ENCODE measurements around the gene GALNS. TPM values are rescaled to one million over a fixed set of nuclear protein-coding genes. Genes with fewer than 3 reads are reported as not detected.

Gene GALNS
- total and polyA plus RNA-seq, 2 donors (not counting 1 experiment from before 2014, with no cell fraction given), result 45.5 to 68.4 TPM

- ChIA-PET CTCF (interaction anchor here (0.6 to 9.9 kb wide), 7 partner anchors 10 to 436 kb away, joined by 3 to 138 read pairs (median 14); partner anchors contain the start of gene TRAPPC2L), POLR2A (interaction anchor here (1.7 to 2.1 kb wide), 2 partner anchors 9 to 30 kb away, joined by 7 read pairs; no protein-coding TSS in a partner anchor)
- peaks cover 57% of the 10 kb centered on the region for H3K4me1 Mint-ChIP-seq
- no peak overlapping the region for H3K4me3 Mint-ChIP-seq
- peak overlapping the region; percentile 84 for H3K27ac Mint-ChIP-seq
- Histone ChIP-seq H3K9ac (ENCODE audit: low read length) (no peak overlapping the region), H3K4me1 (ENCODE audit: control insufficient read depth in 2 of 2, insufficient read depth in 2 of 2, low read length in 2 of 2) (peaks cover 50 to 64% of the 10 kb centered on the region in 2 donors), H3K27me3 (replicated peaks in 1 of 4; ENCODE audit: control extremely low read depth in 1 of 4, control insufficient read depth in 3 of 4, insufficient read depth in 4 of 4, low read length in 3 of 4) (no peaks in the 10 kb centered on the region), H3K4me2 (replicated peaks; ENCODE audit: low read depth, low read length, poor library complexity, severe bottlenecking) (peak overlapping the region; percentile 95), H4K20me1 (ENCODE audit: control insufficient read depth, insufficient read depth, low read length, poor library complexity, severe bottlenecking) (peaks cover 73% of the 10 kb centered on the region), H3K27ac (ENCODE audit: low read length in 2 of 2) (peak overlapping the region; percentile 72 to 77), H2AFZ (ENCODE audit: insufficient read depth, low read depth, low read length, poor library complexity, severe bottlenecking) (no peak overlapping the region), H3K4me3 (ENCODE audit: control extremely low read depth in 1 of 5, extremely low read depth in 1 of 5, insufficient read depth in 1 of 5, low read depth in 2 of 5, low read length in 4 of 5) (no peak overlapping the region), H3K9me3 (ENCODE audit: control extremely low read depth in 1 of 3, control insufficient read depth in 2 of 3, insufficient read depth in 1 of 3, low read length in 2 of 3) (no peaks in the 10 kb centered on the region), H3K79me2 (ENCODE audit: control insufficient read depth, insufficient read depth, low read length) (peaks cover 66% of the 10 kb centered on the region), H3K36me3 (replicated peaks in 1 of 2; ENCODE audit: control extremely low read depth in 1 of 2, control insufficient read depth in 1 of 2, extremely low read depth in 1 of 2, insufficient read depth in 2 of 2, low read length in 1 of 2) (peaks cover 0 to 10% of the 10 kb centered on the region in 2 experiments)
- H3K9me3 Mint-ChIP-seq (ENCODE audit: insufficient read depth), result no peaks in the 10 kb centered on the region
- WGBS (ENCODE audit: insufficient coverage), result 81% methylated on average over 25 of the region's 34 CpGs
- H3K27me3 Mint-ChIP-seq, result no peaks in the 10 kb centered on the region
- TF ChIP-seq, protein P1, sequence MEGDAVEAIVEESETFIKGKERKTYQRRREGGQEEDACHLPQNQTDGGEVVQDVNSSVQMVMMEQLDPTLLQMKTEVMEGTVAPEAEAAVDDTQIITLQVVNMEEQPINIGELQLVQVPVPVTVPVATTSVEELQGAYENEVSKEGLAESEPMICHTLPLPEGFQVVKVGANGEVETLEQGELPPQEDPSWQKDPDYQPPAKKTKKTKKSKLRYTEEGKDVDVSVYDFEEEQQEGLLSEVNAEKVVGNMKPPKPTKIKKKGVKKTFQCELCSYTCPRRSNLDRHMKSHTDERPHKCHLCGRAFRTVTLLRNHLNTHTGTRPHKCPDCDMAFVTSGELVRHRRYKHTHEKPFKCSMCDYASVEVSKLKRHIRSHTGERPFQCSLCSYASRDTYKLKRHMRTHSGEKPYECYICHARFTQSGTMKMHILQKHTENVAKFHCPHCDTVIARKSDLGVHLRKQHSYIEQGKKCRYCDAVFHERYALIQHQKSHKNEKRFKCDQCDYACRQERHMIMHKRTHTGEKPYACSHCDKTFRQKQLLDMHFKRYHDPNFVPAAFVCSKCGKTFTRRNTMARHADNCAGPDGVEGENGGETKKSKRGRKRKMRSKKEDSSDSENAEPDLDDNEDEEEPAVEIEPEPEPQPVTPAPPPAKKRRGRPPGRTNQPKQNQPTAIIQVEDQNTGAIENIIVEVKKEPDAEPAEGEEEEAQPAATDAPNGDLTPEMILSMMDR (IDR thresholded peaks at IDR 0.05), result no peak
- no peak for TF ChIP-seq EZH2 (IDR thresholded peaks at IDR 0.05; ENCODE audit: borderline replicate concordance, insufficient read depth, low read depth, low read length, poor library complexity, severe bottlenecking)
- intact Hi-C loops (cut with micrococcal nuclease), result loop anchor here (5.0 to 10.0 kb wide), 3 partner anchors 145 to 325 kb away; partner anchors contain the start of genes IL17C, ZC3H18 and ZFPM1
- DNase-seq, result no peak
- ATAC-seq (ENCODE audit: low read depth), result no peak
These were observed 77.2 kb downstream of the GALNS start for GRCh38 chr16:88779406-88780141.

GRCh38 chr16:88778541-88779065 lies 78.1 kb downstream of the GALNS start:
- ChIA-PET CTCF (interaction anchor here (0.6 to 9.9 kb wide), 4 partner anchors 9 to 389 kb away, joined by 3 to 138 read pairs (median 36); no protein-coding TSS in a partner anchor), POLR2A (no interaction called here)
- DNase-seq (no peak), ATAC-seq (ENCODE audit: low read depth) (no peak)
- no peaks in the 10 kb centered on the region for H3K27me3 Mint-ChIP-seq
- TF ChIP-seq EZH2 (IDR thresholded peaks at IDR 0.05; ENCODE audit: borderline replicate concordance, insufficient read depth, low read depth, low read length, poor library complexity, severe bottlenecking), result no peak
- TF ChIP-seq, protein P1 (IDR thresholded peaks at IDR 0.05), result no peak
- Histone ChIP-seq H3K27ac (ENCODE audit: low read length in 2 of 2) (no peak overlapping the region), H3K4me2 (replicated peaks; ENCODE audit: low read depth, low read length, poor library complexity, severe bottlenecking) (peak overlapping the region; percentile 38), H3K9me3 (ENCODE audit: control extremely low read depth in 1 of 3, control insufficient read depth in 2 of 3, insufficient read depth in 1 of 3, low read length in 2 of 3) (no peaks in the 10 kb centered on the region), H3K27me3 (replicated peaks in 1 of 4; ENCODE audit: control extremely low read depth in 1 of 4, control insufficient read depth in 3 of 4, insufficient read depth in 4 of 4, low read length in 3 of 4) (no peaks in the 10 kb centered on the region), H3K79me2 (ENCODE audit: control insufficient read depth, insufficient read depth, low read length) (peaks cover 72% of the 10 kb centered on the region), H3K36me3 (replicated peaks in 1 of 2; ENCODE audit: control extremely low read depth in 1 of 2, control insufficient read depth in 1 of 2, extremely low read depth in 1 of 2, insufficient read depth in 2 of 2, low read length in 1 of 2) (peaks cover 0 to 10% of the 10 kb centered on the region in 2 experiments), H4K20me1 (ENCODE audit: control insufficient read depth, insufficient read depth, low read length, poor library complexity, severe bottlenecking) (peaks cover 77% of the 10 kb centered on the region), H2AFZ (ENCODE audit: insufficient read depth, low read depth, low read length, poor library complexity, severe bottlenecking) (no peak overlapping the region), H3K4me1 (ENCODE audit: control insufficient read depth in 2 of 2, insufficient read depth in 2 of 2, low read length in 2 of 2) (peaks cover 45 to 61% of the 10 kb centered on the region in 2 donors), H3K9ac (ENCODE audit: low read length) (no peak overlapping the region), H3K4me3 (ENCODE audit: control extremely low read depth in 1 of 5, extremely low read depth in 1 of 5, insufficient read depth in 1 of 5, low read depth in 2 of 5, low read length in 4 of 5) (no peak overlapping the region)
- 84% methylated on average over 24 of the region's 30 CpGs for WGBS (ENCODE audit: insufficient coverage)
- H3K27ac Mint-ChIP-seq, result peak overlapping the region; percentile 33
- peaks cover 54% of the 10 kb centered on the region for H3K4me1 Mint-ChIP-seq
- no peaks in the 10 kb centered on the region for H3K9me3 Mint-ChIP-seq (ENCODE audit: insufficient read depth)
- H3K4me3 Mint-ChIP-seq, result no peak overlapping the region
- intact Hi-C loops (cut with micrococcal nuclease), result no loop called here

Data from B cell (primary cell).